ENCODE data around the gene MAD1L1. TPM values are rescaled to one million over a fixed set of nuclear protein-coding genes. Genes with fewer than 3 reads are reported as not detected.

The MAD1L1 gene
- total and polyA plus RNA-seq, 8 donors: 21.4 to 58.8 (median 22.5) TPM

DNA sequence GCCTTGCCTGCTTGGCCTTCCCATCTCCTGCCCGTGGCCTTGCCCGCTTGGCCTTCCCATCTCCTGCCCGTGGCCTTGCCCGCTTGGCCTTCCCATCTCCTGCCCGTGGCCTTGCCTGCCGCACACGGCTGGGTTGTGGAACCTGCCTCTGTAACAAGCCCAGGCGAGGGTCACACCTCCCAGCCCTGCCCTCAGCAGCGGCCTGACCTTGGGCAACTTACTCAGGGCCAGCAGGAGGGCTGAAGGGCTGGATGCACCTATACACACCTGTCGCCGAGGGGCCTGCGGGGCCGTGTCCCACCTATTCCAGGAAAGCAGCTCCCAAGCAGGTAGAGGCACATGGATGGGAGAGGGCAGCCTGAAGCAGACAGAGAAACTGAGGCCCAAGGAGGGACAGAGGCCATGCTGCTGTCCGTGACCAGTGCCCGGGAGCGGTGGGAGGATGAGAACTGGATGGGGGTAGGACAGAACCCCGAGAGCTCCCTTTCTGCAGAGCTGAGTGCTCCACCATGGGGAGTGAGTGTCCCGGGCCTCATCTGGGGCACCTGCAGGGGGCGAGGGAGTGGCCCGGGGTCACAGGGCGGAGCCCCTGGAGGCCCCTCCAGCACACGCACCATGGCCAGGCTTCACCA is 285.0 kb downstream of the MAD1L1 start:
- Histone ChIP-seq H3K9me3 (no peaks in the 10 kb centered on the region), H3K36me3 (no peaks in the 10 kb centered on the region), H3K4me1 (peaks cover 4 to 39% of the 10 kb centered on the region in 2 donors), H3K27ac (no peak overlapping the region), H3K27me3 (no peaks in the 10 kb centered on the region), H3K4me3 (no peak overlapping the region)
- ATAC-seq (no peak), DNase-seq (peak in 2 of 4 donors; percentile 20 to 76)
- TF ChIP-seq, protein P1, sequence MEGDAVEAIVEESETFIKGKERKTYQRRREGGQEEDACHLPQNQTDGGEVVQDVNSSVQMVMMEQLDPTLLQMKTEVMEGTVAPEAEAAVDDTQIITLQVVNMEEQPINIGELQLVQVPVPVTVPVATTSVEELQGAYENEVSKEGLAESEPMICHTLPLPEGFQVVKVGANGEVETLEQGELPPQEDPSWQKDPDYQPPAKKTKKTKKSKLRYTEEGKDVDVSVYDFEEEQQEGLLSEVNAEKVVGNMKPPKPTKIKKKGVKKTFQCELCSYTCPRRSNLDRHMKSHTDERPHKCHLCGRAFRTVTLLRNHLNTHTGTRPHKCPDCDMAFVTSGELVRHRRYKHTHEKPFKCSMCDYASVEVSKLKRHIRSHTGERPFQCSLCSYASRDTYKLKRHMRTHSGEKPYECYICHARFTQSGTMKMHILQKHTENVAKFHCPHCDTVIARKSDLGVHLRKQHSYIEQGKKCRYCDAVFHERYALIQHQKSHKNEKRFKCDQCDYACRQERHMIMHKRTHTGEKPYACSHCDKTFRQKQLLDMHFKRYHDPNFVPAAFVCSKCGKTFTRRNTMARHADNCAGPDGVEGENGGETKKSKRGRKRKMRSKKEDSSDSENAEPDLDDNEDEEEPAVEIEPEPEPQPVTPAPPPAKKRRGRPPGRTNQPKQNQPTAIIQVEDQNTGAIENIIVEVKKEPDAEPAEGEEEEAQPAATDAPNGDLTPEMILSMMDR (IDR thresholded peaks at IDR 0.05): no peak
- intact Hi-C loops (cut with DNase I): no loop called here

DNA sequence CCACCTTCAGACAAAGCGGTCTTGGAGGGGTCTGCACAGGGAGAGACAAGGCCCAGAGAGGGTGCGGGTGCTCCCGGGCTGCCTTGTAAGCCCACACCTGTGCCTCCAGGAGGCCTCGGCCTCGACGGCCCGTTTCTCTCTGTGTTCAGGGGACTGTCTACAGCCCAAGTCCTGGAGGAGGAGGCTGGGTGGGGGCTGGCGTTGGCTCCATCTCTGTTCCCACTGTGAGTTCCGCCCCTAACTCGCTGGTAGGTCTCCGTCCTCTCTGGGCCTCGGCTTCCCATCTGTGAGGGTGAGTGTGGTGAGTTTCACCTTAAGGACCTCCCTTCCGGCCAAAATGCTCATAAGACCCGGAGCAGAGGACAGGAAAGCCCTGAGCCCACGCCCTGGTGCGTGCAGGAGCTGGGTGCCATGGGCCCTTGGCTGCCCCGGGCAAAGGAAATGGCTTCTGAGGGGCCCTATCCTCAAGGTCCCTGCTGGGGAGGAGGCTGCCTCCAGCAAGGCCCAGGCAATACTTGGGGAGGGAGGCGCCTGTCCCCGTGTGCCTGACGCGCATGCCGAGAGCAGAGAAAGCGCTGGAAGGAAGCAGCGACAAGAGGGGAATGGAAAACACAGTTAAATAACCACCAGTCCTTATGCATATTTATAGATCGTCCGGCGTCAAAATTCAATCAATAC is 285.8 kb downstream of the MAD1L1 start:
- ATAC-seq: no peak
- peak in 2 of 4 donors; percentile 21 to 73 for DNase-seq
- Histone ChIP-seq H3K36me3 (no peaks in the 10 kb centered on the region), H3K4me1 (peaks cover 4 to 47% of the 10 kb centered on the region in 2 donors), H3K4me3 (no peak overlapping the region), H3K9me3 (no peaks in the 10 kb centered on the region), H3K27ac (no peak overlapping the region), H3K27me3 (no peaks in the 10 kb centered on the region)
- intact Hi-C loops (cut with DNase I): no loop called here
- TF ChIP-seq, protein P1 (IDR thresholded peaks at IDR 0.05): no peak

DNA sequence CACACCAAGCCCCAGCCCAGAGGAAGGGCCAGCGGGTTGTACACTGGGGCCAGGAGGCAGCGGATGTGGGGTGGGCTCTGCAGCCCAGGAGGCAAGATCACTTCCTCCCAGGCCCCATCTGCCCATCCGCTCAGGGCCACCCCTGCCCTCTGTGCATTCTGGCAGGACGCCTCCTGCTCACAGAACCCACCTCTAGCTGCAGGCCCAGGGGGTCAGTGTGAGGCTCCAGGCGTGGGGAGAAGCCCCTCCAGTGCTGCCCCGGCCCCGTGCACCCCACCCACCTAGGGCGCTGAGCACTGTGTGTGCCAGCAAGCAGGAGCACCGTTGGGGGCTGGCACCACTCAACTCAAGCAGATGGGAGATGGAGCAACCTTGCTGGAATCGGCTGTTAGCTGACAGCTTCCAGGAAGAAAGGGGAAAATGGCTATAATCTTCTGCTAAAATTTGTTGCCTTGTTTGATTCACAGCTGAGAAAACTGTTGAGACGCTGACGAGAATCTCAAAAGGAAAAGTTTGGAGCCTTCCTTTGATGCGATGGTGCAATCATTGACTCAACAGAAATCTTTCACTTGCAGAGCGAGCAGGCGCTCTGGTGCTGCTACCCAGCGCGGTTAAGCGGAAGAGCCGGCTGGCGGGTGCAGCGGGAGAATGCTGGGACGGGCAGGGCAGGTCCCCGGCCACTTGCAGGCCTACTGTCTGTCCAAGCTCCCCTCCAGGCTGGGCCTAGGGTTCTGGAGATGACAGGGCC is 286.5 kb downstream of the MAD1L1 start:
- intact Hi-C loops (cut with DNase I): no loop called here
- Histone ChIP-seq H3K9me3 (no peaks in the 10 kb centered on the region), H3K4me3 (no peak overlapping the region), H3K36me3 (no peaks in the 10 kb centered on the region), H3K27ac (no peak overlapping the region), H3K4me1 (peaks cover 2 to 52% of the 10 kb centered on the region in 2 donors), H3K27me3 (no peaks in the 10 kb centered on the region)
- TF ChIP-seq, protein P1 (IDR thresholded peaks at IDR 0.05): no peak
- no peak for ATAC-seq
- DNase-seq: peak in 2 of 4 donors; percentile 30 to 66

DNA sequence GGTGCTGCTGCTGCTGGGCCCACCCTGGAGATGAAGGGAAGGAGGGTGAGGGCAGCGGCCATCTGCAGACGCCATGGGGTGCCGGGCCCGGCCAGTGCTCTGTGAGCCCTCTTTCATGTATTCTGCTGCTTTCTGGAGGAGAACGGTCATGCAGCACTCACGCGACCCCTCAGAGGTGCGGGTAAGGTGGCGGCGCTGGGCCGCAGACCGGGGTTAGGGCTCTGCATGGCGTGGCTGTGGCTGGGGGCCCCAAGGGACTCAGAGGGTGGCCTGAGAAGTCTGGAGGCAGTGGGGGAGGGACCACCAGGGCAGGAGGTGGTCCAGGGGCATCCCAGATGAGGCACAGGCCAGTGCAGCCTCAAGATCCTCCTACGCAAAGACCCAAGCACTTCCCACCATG is 287.2 kb downstream of the MAD1L1 start:
- Histone ChIP-seq H3K4me1 (peaks cover 0 to 52% of the 10 kb centered on the region in 2 donors), H3K4me3 (no peak overlapping the region), H3K36me3 (no peaks in the 10 kb centered on the region), H3K27me3 (no peaks in the 10 kb centered on the region), H3K9me3 (no peaks in the 10 kb centered on the region), H3K27ac (no peak overlapping the region)
- ATAC-seq (no peak), DNase-seq (peak in 2 of 4 donors; percentile 12 to 75)
- TF ChIP-seq, protein P1 (IDR thresholded peaks at IDR 0.05): no peak
- intact Hi-C loops (cut with DNase I): no loop called here

Data from left lung (tissue), 10 donors.